GM18951 (cell line): ENCODE measurements around the gene PITPNC1.

Experiments used
- POLR2A ChIP-seq: IDR thresholded peaks from 4 replicates; pipeline ENCODE4 v1.6.1; 2011; ENCODE audit warnings: mild to moderate bottlenecking; ENCODE audit not compliant: insufficient read length, insufficient read depth; ENCODE audit errors: extremely low read depth
- in situ Hi-C: fragments of 300-500 bp; cut with MboI; formaldehyde crosslinking; loops from one replicate; pipeline ENCODE4 v1.12.0; 2022; ENCODE audit warnings: low sequenced_read_pairs, mixed read lengths, inconsistent platforms; ENCODE audit not compliant: unreplicated experiment

PITPNC1 gene

DNA sequence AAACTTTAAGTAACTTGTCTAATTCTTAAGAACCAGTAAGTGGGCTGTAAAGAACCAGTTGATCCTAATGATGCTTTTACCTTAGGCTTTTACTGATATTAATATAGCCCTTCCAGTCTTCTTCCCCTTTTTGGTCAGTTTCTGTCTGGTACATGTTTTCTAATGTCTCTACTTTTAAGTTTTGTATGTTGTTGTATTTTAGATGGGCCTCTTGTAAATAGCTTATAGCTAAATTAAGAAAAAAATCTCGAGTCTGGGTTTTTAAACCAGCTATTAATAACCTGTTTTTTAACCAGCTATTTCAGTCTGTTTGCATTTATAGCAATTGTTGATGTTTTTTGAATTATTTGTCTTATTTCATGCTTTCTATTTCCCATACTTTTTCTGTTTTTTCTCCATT is 79.0 kb downstream of the PITPNC1 start:
- no peak for TF ChIP-seq POLR2A

DNA sequence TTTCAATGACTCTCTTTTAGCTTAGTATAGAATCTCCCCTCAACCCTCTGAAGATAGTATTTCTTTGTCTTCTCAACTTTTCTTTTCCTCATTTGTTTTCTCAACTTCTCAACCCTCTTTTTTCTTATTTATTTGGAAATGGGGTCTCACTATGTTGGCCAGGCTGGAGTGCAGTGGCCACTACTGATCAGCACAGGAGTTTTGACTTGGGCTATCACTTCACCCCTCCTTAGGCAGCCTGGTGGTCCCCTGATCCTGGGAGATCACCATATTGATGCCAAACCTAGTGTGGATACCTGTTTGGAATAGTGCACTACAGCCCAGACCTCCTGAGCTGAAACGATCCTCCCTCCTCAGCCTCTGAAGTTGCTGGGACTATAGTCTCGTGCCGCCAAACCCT is 79.8 kb downstream of the PITPNC1 start:
- in situ Hi-C loops = no loop called here
- TF ChIP-seq POLR2A = no peak

More for the DNA sequence above, 79.0 kb downstream of the PITPNC1 start:
- in situ Hi-C loops = no loop called here

DNA sequence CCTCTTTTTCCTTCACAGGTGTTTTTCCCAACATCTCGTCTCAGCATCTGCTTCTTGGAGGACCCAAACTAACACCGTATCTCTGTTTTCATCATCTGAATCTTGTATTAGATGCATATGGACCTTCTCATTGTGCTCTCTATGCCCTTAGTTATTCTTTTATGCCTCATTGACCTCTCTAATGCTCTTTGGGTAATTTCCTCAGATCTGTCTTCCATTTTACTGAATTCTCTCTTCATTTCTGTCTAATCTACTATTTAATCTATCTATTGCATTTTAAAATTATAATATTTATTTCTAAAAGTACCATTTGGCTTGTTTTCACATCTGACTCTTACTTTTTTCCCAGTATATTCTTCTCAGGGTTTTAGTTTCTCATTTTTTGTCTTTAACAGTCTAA is 81.1 kb downstream of the PITPNC1 start:
- in situ Hi-C loops = no loop called here
- no peak for TF ChIP-seq POLR2A

DNA sequence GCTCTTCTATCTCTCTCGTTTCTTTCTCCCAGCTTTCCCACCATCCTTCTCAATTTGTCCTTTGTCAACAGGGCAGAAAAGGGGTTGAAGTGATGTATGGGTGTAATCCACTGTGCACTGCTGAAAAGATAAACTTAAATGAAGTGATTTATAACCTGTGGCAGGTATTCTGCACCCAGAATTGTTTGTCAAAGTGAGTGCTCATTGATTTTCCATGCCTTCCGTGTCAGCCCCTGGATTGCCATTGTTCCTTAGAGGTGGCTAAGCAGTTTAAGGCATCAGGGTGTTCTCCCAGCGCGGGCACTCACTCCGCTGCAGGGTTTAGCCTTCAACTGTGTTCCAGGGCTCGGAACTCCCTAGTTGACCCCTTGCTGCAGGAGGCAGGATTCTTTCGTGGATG is 82.9 kb downstream of the PITPNC1 start:
- in situ Hi-C loops = no loop called here
- TF ChIP-seq POLR2A = no peak

DNA sequence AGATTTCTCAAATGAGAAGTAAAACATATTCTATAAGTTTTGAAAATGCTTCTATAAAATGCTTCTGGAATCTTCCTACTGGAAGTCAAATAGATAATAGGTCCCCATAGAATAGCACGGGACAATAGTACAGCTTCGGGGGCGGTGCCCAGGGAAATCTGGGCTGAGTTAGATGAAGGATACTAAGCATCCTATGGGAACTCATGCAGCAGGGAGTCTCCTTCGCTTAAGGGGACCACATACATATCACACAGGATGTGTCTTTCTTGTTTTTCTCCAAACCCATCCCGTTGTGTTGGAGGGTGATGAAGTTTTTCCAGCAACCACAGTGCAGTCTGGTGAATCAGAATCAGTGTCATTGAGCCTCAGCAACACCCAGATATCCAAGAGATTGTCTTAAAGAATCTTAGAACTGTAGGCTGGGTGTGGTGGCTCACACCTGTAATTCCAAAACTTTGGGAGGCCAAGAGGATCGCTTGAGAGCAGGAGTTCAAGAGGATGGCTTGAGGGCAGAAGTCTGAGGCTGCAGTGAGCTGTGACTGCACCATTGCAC is 84.2 kb downstream of the PITPNC1 start:
- in situ Hi-C loops = no loop called here
- no peak for TF ChIP-seq POLR2A

DNA sequence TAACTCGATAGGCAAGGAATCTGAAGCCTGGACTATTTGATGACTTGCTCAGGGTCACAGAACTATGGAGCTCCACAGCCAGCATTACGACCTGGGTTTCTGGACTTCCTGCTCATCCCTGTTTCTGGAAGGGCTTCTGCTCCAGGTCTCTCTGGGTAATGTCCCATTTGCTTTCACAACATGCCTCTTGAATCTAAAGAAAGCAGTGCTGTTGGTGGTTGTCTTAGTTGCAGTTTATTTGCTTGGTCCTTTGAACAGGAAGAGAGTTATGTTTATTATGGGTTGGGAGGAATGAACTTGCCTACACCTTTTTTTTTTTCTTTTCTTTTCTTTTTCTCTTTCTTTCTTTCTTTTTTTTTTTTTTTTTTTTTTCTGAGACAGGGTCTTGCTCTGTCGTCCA is 84.8 kb downstream of the PITPNC1 start:
- TF ChIP-seq POLR2A = no peak
- in situ Hi-C loops = no loop called here

DNA sequence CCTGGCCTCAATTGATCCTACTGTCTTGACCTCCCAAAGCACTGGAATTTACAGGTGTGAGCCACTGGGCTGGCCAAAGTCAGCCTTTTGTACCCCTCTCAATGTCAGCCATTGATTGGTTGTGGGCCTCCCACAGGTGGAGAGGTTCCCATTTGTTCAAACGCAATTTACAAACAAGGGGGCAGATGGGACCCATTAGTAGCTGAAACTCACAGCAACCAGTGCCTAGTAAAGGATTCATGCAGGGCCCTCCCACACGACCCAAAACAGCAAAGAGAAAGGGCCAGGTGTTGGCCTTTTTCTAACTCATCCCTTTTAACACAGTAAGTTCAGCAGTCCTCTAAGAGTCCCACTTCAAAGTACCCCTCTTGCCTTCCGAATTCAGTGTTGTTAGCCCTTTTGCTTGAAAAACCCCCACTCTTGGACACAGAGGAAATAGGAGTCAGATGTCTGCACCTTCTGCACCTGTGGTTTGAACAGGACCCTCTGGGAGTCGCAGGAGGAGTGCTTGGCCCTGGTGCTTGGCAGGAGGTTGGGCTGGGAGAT is 89.2 kb downstream of the PITPNC1 start:
- no peak for TF ChIP-seq POLR2A
- in situ Hi-C loops = no loop called here

DNA sequence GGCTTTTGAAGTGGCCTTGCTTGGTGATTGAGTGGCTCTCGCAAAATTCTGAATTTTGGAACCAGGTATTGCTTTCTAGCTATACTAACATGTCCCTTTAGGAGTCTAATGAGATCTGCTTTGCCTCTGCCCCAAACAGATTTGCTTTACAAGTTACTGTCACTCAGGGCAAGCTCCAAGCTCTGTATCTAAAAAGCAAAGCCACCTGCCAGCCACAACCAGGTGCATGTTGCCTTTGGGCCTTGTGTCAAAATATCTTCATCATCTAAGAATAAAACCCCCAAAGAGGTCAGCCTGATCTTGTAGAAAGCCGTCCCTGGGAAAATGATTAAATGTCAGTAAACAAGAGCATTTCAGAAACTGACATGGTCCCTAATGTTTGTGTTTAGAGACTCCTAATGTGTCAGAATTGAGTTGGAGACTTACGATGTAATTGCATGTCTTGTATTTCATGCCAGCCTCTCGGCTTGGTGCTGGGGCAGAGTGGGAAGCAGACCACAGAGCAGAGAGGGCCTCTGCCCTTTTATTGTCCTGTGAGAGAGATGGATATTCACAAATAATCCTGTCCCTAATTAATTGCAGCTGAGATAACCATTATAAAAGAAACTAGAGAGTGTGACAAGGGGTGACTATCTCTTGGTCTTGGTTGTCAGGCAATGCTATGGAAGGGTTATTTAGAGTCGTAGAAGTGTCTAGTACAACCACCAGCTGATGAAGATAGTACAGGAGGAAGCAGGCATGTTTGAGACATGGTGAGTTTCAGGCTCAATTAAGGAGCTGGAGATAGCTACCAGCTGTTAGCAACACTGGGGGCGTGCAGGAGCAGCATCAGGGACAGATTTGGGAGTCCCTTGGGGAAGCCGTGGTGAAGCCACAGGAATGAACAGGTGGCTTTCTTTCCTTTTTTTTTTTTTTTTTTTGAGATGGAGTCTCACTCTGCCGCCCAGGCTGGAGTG is 90.7 kb downstream of the PITPNC1 start:
- in situ Hi-C loops = no loop called here
- TF ChIP-seq POLR2A = no peak

DNA sequence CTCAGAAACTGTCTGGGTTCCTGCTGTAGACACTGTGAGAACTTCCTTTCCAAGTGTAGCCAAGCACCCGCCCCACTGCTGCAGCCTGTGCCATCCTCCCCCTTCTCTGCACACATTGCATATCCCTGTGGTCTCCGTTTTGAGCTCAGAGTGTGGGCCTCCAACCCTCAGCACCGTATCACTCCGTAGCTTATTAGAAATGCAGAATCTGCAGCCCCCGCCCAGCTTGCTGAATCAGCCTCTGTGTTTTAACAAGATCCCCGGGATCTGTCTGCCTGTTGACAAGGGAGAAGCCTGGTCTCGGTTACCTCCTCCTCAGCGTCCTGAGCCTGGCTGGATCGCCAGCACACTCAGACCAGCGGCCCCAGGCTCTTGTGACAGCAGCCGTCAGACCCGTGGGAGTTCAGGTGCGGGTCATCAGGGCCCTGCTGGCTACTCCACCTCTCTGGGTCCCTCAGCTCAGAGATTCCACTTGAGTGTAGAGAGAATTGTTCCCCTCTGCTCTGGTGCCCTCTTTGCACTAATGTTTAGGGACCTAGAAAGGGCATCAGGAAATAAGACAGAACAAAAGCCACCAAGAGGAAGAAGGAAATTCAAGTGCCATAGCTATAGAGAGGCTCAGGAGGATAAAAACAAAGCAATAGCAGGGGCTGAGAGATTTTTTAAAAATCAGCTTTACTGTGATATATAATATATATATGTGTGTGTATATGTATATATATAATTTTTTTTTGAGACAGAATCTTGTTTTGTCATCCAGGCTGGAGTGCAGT is 92.3 kb downstream of the PITPNC1 start:
- TF ChIP-seq POLR2A = no peak
- in situ Hi-C loops = no loop called here

DNA sequence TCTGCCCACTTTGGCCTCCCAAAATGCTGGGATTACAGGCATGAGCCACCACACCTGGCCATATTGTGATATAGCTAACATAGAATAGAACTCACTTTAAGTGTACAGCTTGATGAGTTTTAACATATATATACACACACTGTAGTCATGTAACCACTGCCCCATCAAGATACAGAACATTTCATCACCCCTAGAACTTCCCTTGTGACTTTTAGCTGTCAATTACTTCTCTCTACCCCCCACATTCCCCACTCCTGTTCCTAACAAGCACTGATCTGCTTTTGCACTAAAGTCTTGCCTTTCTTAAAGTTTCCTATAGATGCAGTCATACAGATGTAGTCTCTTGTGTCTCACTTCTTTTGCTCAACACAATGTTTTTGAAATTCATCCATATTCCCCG is 93.1 kb downstream of the PITPNC1 start:
- in situ Hi-C loops = loop anchor here (10.0 kb wide), 1 partner anchor 85 kb away; no protein-coding TSS in a partner anchor
- no peak for TF ChIP-seq POLR2A

DNA sequence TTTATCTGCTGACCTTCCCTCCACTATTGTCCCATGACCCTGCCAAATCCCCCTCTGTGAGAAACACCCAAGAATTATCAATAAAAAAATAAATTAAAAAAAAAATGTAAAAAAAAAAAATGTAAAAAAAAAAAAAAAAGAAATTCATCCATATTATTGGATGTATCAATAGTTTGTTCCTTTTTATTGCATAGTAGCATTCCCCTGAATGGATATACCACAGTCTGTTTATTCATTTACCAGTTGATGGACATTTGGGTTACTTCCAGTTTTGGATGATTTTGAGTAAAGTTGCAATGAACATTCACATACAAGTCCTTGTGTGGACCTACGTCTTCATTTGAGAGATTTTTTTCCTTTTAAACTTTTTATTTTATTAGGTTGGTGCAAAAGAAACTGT is 94.0 kb downstream of the PITPNC1 start:
- no peak for TF ChIP-seq POLR2A
- in situ Hi-C loops = loop anchor here (10.0 kb wide), 1 partner anchor 86 kb away; no protein-coding TSS in a partner anchor

DNA sequence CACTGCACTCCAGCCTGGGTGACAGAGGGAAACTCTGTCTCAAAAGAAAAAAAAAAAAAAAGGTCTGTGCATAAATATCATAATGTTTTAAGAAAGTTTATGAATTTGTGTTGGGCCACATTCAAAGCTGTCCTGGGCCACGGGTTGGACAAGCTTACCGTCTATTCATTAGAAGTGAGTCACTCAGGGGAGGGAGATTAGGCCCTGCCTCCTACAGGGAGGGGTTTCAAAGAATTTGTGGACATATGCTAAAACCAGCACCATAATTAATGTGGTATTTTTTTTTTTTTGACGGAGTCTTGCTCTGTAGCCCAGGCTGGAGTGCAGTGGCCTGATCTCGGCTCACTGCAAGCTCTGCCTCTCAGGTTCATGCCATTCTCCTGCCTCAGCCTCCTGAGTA is 95.5 kb downstream of the PITPNC1 start:
- in situ Hi-C loops = loop anchor here (10.0 kb wide), 1 partner anchor 88 kb away; no protein-coding TSS in a partner anchor

DNA sequence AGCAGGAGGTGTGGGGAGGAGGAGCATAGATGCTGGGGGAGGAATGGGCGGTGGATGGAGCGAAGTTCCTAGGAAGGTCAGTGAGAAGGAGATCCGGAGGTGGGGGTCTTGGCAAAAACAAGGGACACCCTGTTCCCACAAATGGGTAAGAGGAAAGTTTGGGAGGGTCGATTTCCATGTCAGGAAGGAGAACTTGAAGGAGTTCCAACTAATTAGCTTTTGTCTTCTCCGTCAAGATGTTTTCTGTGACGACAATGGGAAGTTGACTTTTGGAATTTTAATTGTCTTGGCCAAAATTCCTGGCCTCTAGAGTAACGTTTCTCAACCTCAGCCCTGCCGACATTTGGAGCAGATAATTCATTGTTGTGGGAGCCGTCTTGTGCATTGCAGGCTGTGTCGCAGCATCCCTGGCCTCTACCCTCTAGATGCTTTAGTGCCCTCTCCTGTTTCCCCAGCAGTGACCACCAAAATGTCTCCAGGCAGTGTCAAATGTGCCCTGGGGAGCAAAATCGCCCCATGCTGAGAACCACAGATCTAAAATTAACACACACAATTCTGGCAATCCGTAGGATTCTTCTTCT is 97.1 kb downstream of the PITPNC1 start:
- in situ Hi-C loops = loop anchor here (10.0 kb wide), 1 partner anchor 89 kb away; no protein-coding TSS in a partner anchor

More for the DNA sequence above, 97.1 kb downstream of the PITPNC1 start:
- no peak for TF ChIP-seq POLR2A
